SK-N-SH (cell line): ENCODE measurements around the gene TUBB8. TPM values are rescaled to one million over a fixed set of nuclear protein-coding genes. Genes with fewer than 3 reads are reported as not detected.

Experiments used
- CTCF ChIA-PET: fragments of 300-600, 350-600 bp; formaldehyde crosslinking; extraction: SDS; loops from one replicate; lab custom pipeline; 2021; lab: Yijun Ruan, JAX
- POLR2A ChIA-PET: fragments of 350-600 bp; sonication (Branson Sonifier 250); formaldehyde crosslinking; extraction: SDS; loops from one replicate; lab custom pipeline; 2020; ENCODE audit warnings: antibody characterized with exemption, inconsistent platforms; lab: Yijun Ruan, JAX
- DNase-seq: peaks from one replicate; pipeline ENCODE4 v3.0.0; 2012
- H2AFZ ChIP-seq: fragments of 200-600 bp; sonication (generic); 2 replicates; pipeline ENCODE4 v1.8.1; 2016; ENCODE audit warnings: antibody characterized with exemption, mild to moderate bottlenecking, low read depth
- H3F3A ChIP-seq: fragments of 200-600 bp; sonication (generic); replicated peaks from 2 replicates; pipeline ENCODE3; 2016; ENCODE audit warnings: antibody characterized with exemption, mild to moderate bottlenecking; ENCODE audit not compliant: insufficient read depth
- H3K27ac ChIP-seq, 2 experiments: fragments of 200-500 bp in 1 of 2; fragments of 200-600 bp in 1 of 2; sonication (Bioruptor generic) in 1 of 2; sonication (generic), shearing (Covaris generic) in 1 of 2; 2 replicates each; pipeline versions ENCODE4 v1.5.1 to v1.6.1; 2014 to 2016; ENCODE audit warnings: low read depth in 2 of 2, inconsistent platforms in 1 of 2, low read length in 1 of 2, mild to moderate bottlenecking in 1 of 2, mixed read lengths in 1 of 2
- H3K27me3 ChIP-seq: fragments of 200-600 bp; sonication (generic), shearing (Covaris generic); 2 replicates; pipeline ENCODE4 v1.6.1; 2016; ENCODE audit warnings: mixed run types; ENCODE audit not compliant: insufficient read depth
- H3K36me3 ChIP-seq, 2 experiments: fragments of 200-500 bp in 1 of 2; fragments of 200-600 bp in 1 of 2; sonication (Bioruptor generic) in 1 of 2; sonication (generic) in 1 of 2; replicated peaks in 1 of 2; 2 replicates each; pipeline versions ENCODE3 to v1.5.1; 2014 to 2016; ENCODE audit warnings: low read length in 1 of 2, mild to moderate bottlenecking in 1 of 2; ENCODE audit not compliant: insufficient read depth in 2 of 2, control insufficient read depth in 1 of 2
- H3K4me1 ChIP-seq, 2 experiments: fragments of 200-500 bp in 1 of 2; fragments of 200-600 bp in 1 of 2; sonication (Bioruptor generic) in 1 of 2; sonication (generic), shearing (Covaris generic) in 1 of 2; 2 replicates each; pipeline versions ENCODE4 v1.5.1 to v1.6.1; 2014 to 2016; ENCODE audit warnings: low read depth in 1 of 2, low read length in 1 of 2, mixed run types in 1 of 2; ENCODE audit not compliant: insufficient read depth in 2 of 2, control insufficient read depth in 1 of 2
- H3K4me2 ChIP-seq: fragments of 200-600 bp; sonication (generic), shearing (Covaris generic); 2 replicates; pipeline ENCODE4 v1.6.1; 2017; ENCODE audit warnings: mixed run types
- H3K4me3 ChIP-seq, 2 experiments: fragments of 200-500 bp in 1 of 2; fragments of 200-600 bp in 1 of 2; sonication (Bioruptor generic) in 1 of 2; sonication (generic), shearing (Covaris generic) in 1 of 2; 2 replicates each; pipeline versions ENCODE4 v1.5.1 to v1.8.1; 2014 to 2016; ENCODE audit warnings: low read depth in 2 of 2, inconsistent platforms in 1 of 2, low read length in 1 of 2, mild to moderate bottlenecking in 1 of 2, mixed read lengths in 1 of 2, moderate library complexity in 1 of 2
- H3K79me2 ChIP-seq: fragments of 200-600 bp; sonication (generic); 2 replicates; pipeline ENCODE4 v1.8.1; 2017; ENCODE audit warnings: mild to moderate bottlenecking; ENCODE audit not compliant: insufficient read depth
- H3K9ac ChIP-seq: fragments of 200-600 bp; sonication (generic); 2 replicates; pipeline ENCODE4 v1.6.1; 2017; ENCODE audit warnings: mixed run types
- H3K9me2 ChIP-seq: fragments of 200-600 bp; sonication (generic); 2 replicates; pipeline ENCODE4 v1.6.1; 2017; ENCODE audit warnings: mixed run types
- H3K9me3 ChIP-seq: fragments of 200-600 bp; sonication (generic); 2 replicates; pipeline ENCODE4 v1.6.1; 2017; ENCODE audit warnings: mixed run types, mild to moderate bottlenecking, moderate library complexity
- H4K20me1 ChIP-seq: fragments of 200-600 bp; sonication (generic); 2 replicates; pipeline ENCODE4 v1.6.1; 2017; ENCODE audit warnings: mild to moderate bottlenecking, mixed run types; ENCODE audit not compliant: insufficient read depth
- CHD2 ChIP-seq: fragments of 150-350 bp; IDR thresholded peaks from 2 replicates; pipeline ENCODE4 v1.6.1; 2018; ENCODE audit warnings: low read length; ENCODE audit not compliant: partially characterized antibody
- EZH2phosphoT487 ChIP-seq: fragments of 200-600 bp; sonication (generic); IDR thresholded peaks from 2 replicates; pipeline ENCODE4 v1.6.1; 2017; ENCODE audit warnings: low read depth, mixed run types, mild to moderate bottlenecking, antibody characterized with exemption, moderate library complexity, borderline replicate concordance
- FOXJ3 ChIP-seq: sonication (generic); formaldehyde crosslinking; IDR thresholded peaks from 2 replicates; pipeline ENCODE4 v1.5.1; 2020; ENCODE audit warnings: mild to moderate bottlenecking, missing genetic modification reagents
- FOXM1 ChIP-seq: IDR thresholded peaks from 2 replicates; pipeline ENCODE4 v1.4.0; 2012; ENCODE audit warnings: low read depth, mild to moderate bottlenecking
- GATA2 ChIP-seq: sonication (generic); formaldehyde crosslinking; IDR thresholded peaks from 2 replicates; pipeline ENCODE4 v1.5.0; 2020; ENCODE audit warnings: mild to moderate bottlenecking, missing genetic modification reagents
- MXI1 ChIP-seq: IDR thresholded peaks from 2 replicates; pipeline ENCODE4 v1.6.1; 2012; ENCODE audit warnings: mild to moderate bottlenecking, low read depth, low read length, improper control_type of control experiment
- NFIC ChIP-seq: IDR thresholded peaks from 2 replicates; pipeline ENCODE4 v1.4.0; 2012; ENCODE audit warnings: borderline replicate concordance
- PBX3 ChIP-seq: IDR thresholded peaks from 2 replicates; pipeline ENCODE4; 2012
- RXRA ChIP-seq: IDR thresholded peaks from 2 replicates; pipeline ENCODE4 v1.4.0; 2012; ENCODE audit warnings: low read depth, mild to moderate bottlenecking, borderline replicate concordance
- SMC3 ChIP-seq: IDR thresholded peaks from 2 replicates; pipeline ENCODE4 v1.6.1; 2012; ENCODE audit warnings: low read depth, low read length, improper control_type of control experiment
- USF2 ChIP-seq: fragments of 150-350 bp; IDR thresholded peaks from 2 replicates; pipeline ENCODE4 v1.6.1; 2017; ENCODE audit warnings: antibody characterized with exemption, low read length, low read depth, borderline replicate concordance
- WGBS: methylation state at CpG from one replicate; pipeline ENCODE4 v1.1.6; 2017; ENCODE audit warnings: low lambda C conversion rate; 5-methylcytosine and 5-hydroxymethylcytosine counted together
- polyA plus RNA-seq, 3 experiments: library from polyadenylated mRNA; depleted of rRNA; stranded (reverse); fragments of >200 nt; gene quantifications; 2 replicates each; pipeline ENCODE4 v1.2.3, GENCODE V29; 2012
- TF ChIP-seq, protein P1 (sequence below): fragments of 150-350 bp; IDR thresholded peaks from 2 replicates; pipeline ENCODE4 v1.6.1; 2016; ENCODE audit warnings: mild to moderate bottlenecking, low read depth, low read length

TUBB8 gene
- polyA plus RNA-seq, 1 of the 3 experiments (the other 2 are of a cell fraction) = 0.13 TPM

GRCh38 chr10:95356-96115 lies 46.4 kb upstream of the TUBB8 start:
- no peak overlapping the region for H3K4me2 ChIP-seq
- H3F3A ChIP-seq = no peaks in the 10 kb centered on the region
- no peak for DNase-seq
- no peaks in the 10 kb centered on the region; a peak in 1 of 4 replicates for H3K4me1 ChIP-seq
- H3K36me3 ChIP-seq = no peaks in the 10 kb centered on the region
- H3K79me2 ChIP-seq = no peaks in the 10 kb centered on the region
- TF ChIP-seq FOXJ3 (CRISPR knock-in tag) = no peak
- no peak for TF ChIP-seq FOXM1
- TF ChIP-seq RXRA = no peak
- TF ChIP-seq PBX3 = no peak
- no peak for TF ChIP-seq NFIC
- no peak for TF ChIP-seq USF2
- TF ChIP-seq, protein P1, sequence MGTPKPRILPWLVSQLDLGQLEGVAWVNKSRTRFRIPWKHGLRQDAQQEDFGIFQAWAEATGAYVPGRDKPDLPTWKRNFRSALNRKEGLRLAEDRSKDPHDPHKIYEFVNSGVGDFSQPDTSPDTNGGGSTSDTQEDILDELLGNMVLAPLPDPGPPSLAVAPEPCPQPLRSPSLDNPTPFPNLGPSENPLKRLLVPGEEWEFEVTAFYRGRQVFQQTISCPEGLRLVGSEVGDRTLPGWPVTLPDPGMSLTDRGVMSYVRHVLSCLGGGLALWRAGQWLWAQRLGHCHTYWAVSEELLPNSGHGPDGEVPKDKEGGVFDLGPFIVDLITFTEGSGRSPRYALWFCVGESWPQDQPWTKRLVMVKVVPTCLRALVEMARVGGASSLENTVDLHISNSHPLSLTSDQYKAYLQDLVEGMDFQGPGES = no peak
- no peak for TF ChIP-seq SMC3
- TF ChIP-seq CHD2 = no peak
- no peak for TF ChIP-seq EZH2phosphoT487
- no peak for TF ChIP-seq MXI1
- peaks cover 5% of the 10 kb centered on the region for H3K9me3 ChIP-seq
- no peak overlapping the region for H3K27ac ChIP-seq
- POLR2A ChIA-PET = no interaction called here
- H3K9ac ChIP-seq = no peak overlapping the region
- H4K20me1 ChIP-seq = no peaks in the 10 kb centered on the region
- H3K9me2 ChIP-seq = no peaks in the 10 kb centered on the region
- no peaks in the 10 kb centered on the region for H3K27me3 ChIP-seq
- CTCF ChIA-PET = interaction anchor here (1.1 kb wide), 1 partner anchor 19 kb away, joined by 3 read pairs; no protein-coding TSS in a partner anchor
- H3K4me3 ChIP-seq = no peak overlapping the region
- H2AFZ ChIP-seq = no peak overlapping the region
- 4% methylated on average over 2 of the region's 2 CpGs for WGBS

- Histone ChIP-seq H3K79me2 (no peaks in the 10 kb centered on the region), H3K9me2 (no peaks in the 10 kb centered on the region), H3K4me2 (no peak overlapping the region), H3K27me3 (no peaks in the 10 kb centered on the region), H2AFZ (no peak overlapping the region), H3K36me3 (no peaks in the 10 kb centered on the region), H3F3A (no peaks in the 10 kb centered on the region), H4K20me1 (no peaks in the 10 kb centered on the region), H3K27ac (no peak overlapping the region), H3K4me3 (no peak overlapping the region), H3K9me3 (peaks cover 5% of the 10 kb centered on the region), H3K9ac (no peak overlapping the region), H3K4me1 (no peaks in the 10 kb centered on the region; a peak in 1 of 4 replicates)
- TF ChIP-seq GATA2 = no peak
- no peak for TF ChIP-seq NFIC
- CTCF ChIA-PET = interaction anchor here (0.9 kb wide), 1 partner anchor 17 kb away, joined by 5 read pairs; no protein-coding TSS in a partner anchor
- 0% methylated on average over 1 of the region's 1 CpG for WGBS
- no peak for DNase-seq
- POLR2A ChIA-PET = no interaction called here
Observed at GRCh38 chr10:94613-95012, 45.5 kb upstream of the TUBB8 start.
